ENCODE data around the gene APLF. TPM values are rescaled to one million over a fixed set of nuclear protein-coding genes. Genes with fewer than 3 reads are reported as not detected.

APLF gene
- total and polyA plus RNA-seq, 4 donors = 0.18 to 3.8 (median 1.0) TPM

GRCh38 chr2:68476454-68476853, 9.1 kb downstream of the APLF start:
- H3K27ac ChIP-seq (ENCODE audit: low read depth in 1 of 2, low read length in 2 of 2) = no peak overlapping the region
- no peaks in the 10 kb centered on the region for H3K36me3 ChIP-seq (ENCODE audit: control insufficient read depth in 4 of 4, insufficient read depth in 3 of 4, low read depth in 1 of 4, low read length in 3 of 4)
- no peaks in the 10 kb centered on the region for H3K27me3 ChIP-seq (ENCODE audit: control insufficient read depth in 4 of 4, insufficient read depth in 4 of 4, low read length in 3 of 4)
- H3K9me3 ChIP-seq (ENCODE audit: control insufficient read depth in 4 of 4, low read length in 3 of 4) = no peaks in the 10 kb centered on the region
- H3K4me1 ChIP-seq (ENCODE audit: control insufficient read depth in 4 of 4, insufficient read depth in 4 of 4, low read length in 3 of 4) = no peaks in the 10 kb centered on the region
- no peak for TF ChIP-seq YY1 (IDR thresholded peaks at IDR 0.05)
- no peak overlapping the region for H3K4me3 ChIP-seq (ENCODE audit: low read depth in 1 of 3, low read length in 3 of 3)
- DNase-seq (ENCODE audit: low spot score) = no peak
- no peak overlapping the region for H3K9ac ChIP-seq (ENCODE audit: low read depth in 1 of 2, low read length in 2 of 2)
- WGBS = 76% methylated on average over 1 of the region's 1 CpG

- Histone ChIP-seq H3K27me3 (ENCODE audit: control insufficient read depth in 4 of 4, insufficient read depth in 4 of 4, low read length in 3 of 4) (no peaks in the 10 kb centered on the region), H3K4me1 (ENCODE audit: control insufficient read depth in 4 of 4, insufficient read depth in 4 of 4, low read length in 3 of 4) (no peaks in the 10 kb centered on the region), H3K4me3 (ENCODE audit: low read depth in 1 of 3, low read length in 3 of 3) (no peak overlapping the region), H3K9ac (ENCODE audit: low read depth in 1 of 2, low read length in 2 of 2) (no peak overlapping the region), H3K9me3 (ENCODE audit: control insufficient read depth in 4 of 4, low read length in 3 of 4) (no peaks in the 10 kb centered on the region), H3K36me3 (ENCODE audit: control insufficient read depth in 4 of 4, insufficient read depth in 3 of 4, low read depth in 1 of 4, low read length in 3 of 4) (no peaks in the 10 kb centered on the region), H3K27ac (ENCODE audit: low read depth in 1 of 2, low read length in 2 of 2) (no peak overlapping the region)
- 98% methylated on average over 1 of the region's 1 CpG for WGBS
- no peak for DNase-seq (ENCODE audit: low spot score)
- TF ChIP-seq RXRA (IDR thresholded peaks at IDR 0.05) (no peak), RAD21 (IDR thresholded peaks at IDR 0.05) (no peak), EGR1 (IDR thresholded peaks at IDR 0.05; ENCODE audit: low read depth in 2 of 2) (no peak), MAX (IDR thresholded peaks at IDR 0.05) (no peak), GABPA (IDR thresholded peaks at IDR 0.05 in 1 of 2, conservative IDR thresholded peaks at IDR 0.05 in 1 of 2) (no peak), YY1 (IDR thresholded peaks at IDR 0.05) (no peak), ZBTB33 (IDR thresholded peaks at IDR 0.05) (no peak), REST (IDR thresholded peaks at IDR 0.05) (no peak)
Measured at GRCh38 chr2:68478688-68479087, 11.3 kb downstream of the APLF start.

GRCh38 chr2:68482296-68482820, 15.0 kb downstream of the APLF start:
- Histone ChIP-seq H3K9me3 (ENCODE audit: control insufficient read depth in 4 of 4, low read length in 3 of 4) (no peaks in the 10 kb centered on the region), H3K4me1 (ENCODE audit: control insufficient read depth in 4 of 4, insufficient read depth in 4 of 4, low read length in 3 of 4) (no peaks in the 10 kb centered on the region), H3K4me3 (ENCODE audit: low read depth in 1 of 3, low read length in 3 of 3) (no peak overlapping the region), H3K9ac (ENCODE audit: low read depth in 1 of 2, low read length in 2 of 2) (no peak overlapping the region), H3K36me3 (ENCODE audit: control insufficient read depth in 4 of 4, insufficient read depth in 3 of 4, low read depth in 1 of 4, low read length in 3 of 4) (no peaks in the 10 kb centered on the region), H3K27me3 (ENCODE audit: control insufficient read depth in 4 of 4, insufficient read depth in 4 of 4, low read length in 3 of 4) (no peaks in the 10 kb centered on the region), H3K27ac (ENCODE audit: low read depth in 1 of 2, low read length in 2 of 2) (no peak overlapping the region)
- no peak for DNase-seq (ENCODE audit: low spot score)
- TF ChIP-seq EGR1 (IDR thresholded peaks at IDR 0.05; ENCODE audit: low read depth in 2 of 2) = no peak
- no peak for TF ChIP-seq TAF1 (conservative IDR thresholded peaks at IDR 0.05)
- no peak for TF ChIP-seq HNF4G (IDR thresholded peaks at IDR 0.05)
- no peak for TF ChIP-seq MAX (IDR thresholded peaks at IDR 0.05)
- no peak for TF ChIP-seq RAD21 (IDR thresholded peaks at IDR 0.05)
- TF ChIP-seq FOXA2 (IDR thresholded peaks at IDR 0.05) = no peak
- TF ChIP-seq JUND (IDR thresholded peaks at IDR 0.05) = no peak
- TF ChIP-seq NR2F2 (IDR thresholded peaks at IDR 0.05) = no peak
- no peak for TF ChIP-seq FOXA1 (IDR thresholded peaks at IDR 0.05)
- no peak for TF ChIP-seq ATF3 (IDR thresholded peaks at IDR 0.05)
- no peak for TF ChIP-seq HNF4A (conservative IDR thresholded peaks at IDR 0.05)
- TF ChIP-seq RXRA (IDR thresholded peaks at IDR 0.05) = no peak
- no peak for TF ChIP-seq REST (IDR thresholded peaks at IDR 0.05)
- no peak for TF ChIP-seq GABPA (IDR thresholded peaks at IDR 0.05 in 1 of 2, conservative IDR thresholded peaks at IDR 0.05 in 1 of 2)
- no peak for TF ChIP-seq SP1 (IDR thresholded peaks at IDR 0.05)
- WGBS = 94% methylated on average over 2 of the region's 2 CpGs

Measured in liver (tissue), 9 donors.